OCI-M1 (cell line): ENCODE results near the gene ZC3H12A.
"Not testable (repeated sequence)": the region's sequence is repeated elsewhere in the genome, so short reads cannot be mapped to it uniquely, and the experiment has no call there.

Source experiments
- DNase-seq: peaks from one replicate; lab custom pipeline; 2025; lab: John Stamatoyannopoulos, UW

The ZC3H12A gene

DNA sequence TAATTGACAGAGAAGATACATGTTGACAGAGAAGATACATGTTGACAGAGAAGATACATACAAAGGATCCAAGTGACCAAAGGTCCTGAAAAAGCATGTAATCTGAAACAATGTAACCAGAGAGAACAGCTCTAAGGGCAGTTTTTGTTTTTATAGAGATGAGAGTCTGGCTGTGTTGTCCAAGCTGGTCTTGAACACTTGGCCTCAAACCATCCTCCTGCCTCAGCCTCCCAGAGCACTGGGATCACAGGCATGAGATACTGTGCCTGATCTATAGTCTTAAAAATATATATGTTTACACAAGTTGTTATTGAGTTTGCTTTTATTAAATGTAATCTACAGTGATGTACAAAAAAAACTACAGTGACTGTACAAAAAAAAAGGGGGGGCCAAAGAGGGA lies 27.7 kb downstream of the ZC3H12A start:
- DNase-seq = no peak

- DNase-seq = not testable (repeated sequence)
Observed at GRCh38 chr1:37502791-37503190, 28.4 kb downstream of the ZC3H12A start.

GRCh38 chr1:37506740-37507139 lies 32.4 kb downstream of the ZC3H12A start:
- no peak for DNase-seq

- DNase-seq = peak; percentile 60
Observed at GRCh38 chr1:37509181-37509580, 34.8 kb downstream of the ZC3H12A start.

DNA sequence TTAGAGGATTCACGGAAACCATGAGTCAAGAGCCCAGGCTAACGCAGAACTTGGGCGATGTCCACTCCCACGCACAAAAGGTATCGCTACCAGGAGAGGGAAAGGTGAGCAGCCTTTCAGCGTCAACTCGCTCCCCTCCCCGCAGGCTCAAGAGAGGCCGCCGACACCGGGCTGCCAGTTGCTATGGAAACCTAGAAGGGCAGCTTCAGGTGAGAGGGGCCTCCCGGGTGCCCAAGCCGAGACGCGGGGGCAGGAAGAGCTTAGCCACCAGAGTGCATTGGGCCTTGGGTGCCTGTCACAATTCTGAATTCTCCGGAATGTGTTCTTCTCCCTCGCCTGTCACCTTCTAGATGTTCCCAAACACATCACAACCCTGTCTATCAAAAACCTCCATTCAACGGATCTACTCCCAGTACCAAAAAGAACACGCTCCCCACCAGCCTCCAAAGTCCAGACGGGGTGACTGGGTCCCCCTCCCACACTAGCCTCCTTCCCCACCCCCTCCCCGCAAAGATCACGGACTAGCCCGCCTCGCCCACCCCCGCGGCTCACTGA lies 39.5 kb downstream of the ZC3H12A start:
- DNase-seq = peak; percentile 55

DNA sequence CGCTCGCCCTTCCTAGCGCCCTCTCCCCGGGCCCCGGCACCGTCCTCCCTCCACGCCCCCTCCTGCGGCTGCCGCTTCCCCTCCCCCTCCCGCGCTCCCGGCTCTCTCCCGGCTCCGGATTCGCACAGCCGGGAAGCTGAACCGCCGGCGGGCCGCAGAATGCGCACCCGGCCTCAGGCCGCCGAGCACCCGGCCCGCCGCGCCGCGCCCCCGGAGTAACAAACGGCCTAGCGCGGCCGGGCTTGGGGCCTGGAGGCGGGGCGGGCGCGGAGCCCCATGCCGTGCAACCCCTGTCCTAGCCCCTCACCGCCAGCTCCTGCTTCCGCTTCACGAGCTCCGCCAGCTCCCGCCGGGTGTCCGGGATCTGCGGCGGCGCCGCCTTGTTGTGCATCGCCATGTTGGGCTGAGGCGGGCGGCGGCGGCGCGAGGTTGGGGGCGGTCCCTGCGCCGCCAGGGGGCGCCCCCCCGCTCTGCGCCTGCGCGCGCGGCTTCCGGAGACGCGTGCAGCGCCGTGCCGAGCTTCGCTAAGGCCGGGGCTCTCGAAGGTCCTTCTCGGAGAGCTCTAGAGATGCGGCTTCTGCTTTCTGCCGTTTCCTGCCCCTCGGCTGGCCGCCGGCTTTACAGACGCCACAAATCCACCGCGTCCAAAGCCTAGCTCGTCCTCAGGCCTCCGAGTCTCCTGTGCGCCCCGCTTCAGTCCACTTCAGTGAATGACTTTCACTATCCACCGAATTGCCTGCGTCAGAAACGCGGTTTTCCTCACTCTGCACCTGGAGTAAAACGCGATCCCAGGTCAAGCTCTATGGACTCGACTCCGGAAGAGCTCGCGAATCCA lies 40.2 kb downstream of the ZC3H12A start, which contains the start of gene MEAF6:
Gene MEAF6, minus strand, starts transcription at position 417 of the 835 bp plus-strand sequence. Its CDS starts 20 bp downstream, at position 397.
- DNase-seq = peak; percentile 91

DNA sequence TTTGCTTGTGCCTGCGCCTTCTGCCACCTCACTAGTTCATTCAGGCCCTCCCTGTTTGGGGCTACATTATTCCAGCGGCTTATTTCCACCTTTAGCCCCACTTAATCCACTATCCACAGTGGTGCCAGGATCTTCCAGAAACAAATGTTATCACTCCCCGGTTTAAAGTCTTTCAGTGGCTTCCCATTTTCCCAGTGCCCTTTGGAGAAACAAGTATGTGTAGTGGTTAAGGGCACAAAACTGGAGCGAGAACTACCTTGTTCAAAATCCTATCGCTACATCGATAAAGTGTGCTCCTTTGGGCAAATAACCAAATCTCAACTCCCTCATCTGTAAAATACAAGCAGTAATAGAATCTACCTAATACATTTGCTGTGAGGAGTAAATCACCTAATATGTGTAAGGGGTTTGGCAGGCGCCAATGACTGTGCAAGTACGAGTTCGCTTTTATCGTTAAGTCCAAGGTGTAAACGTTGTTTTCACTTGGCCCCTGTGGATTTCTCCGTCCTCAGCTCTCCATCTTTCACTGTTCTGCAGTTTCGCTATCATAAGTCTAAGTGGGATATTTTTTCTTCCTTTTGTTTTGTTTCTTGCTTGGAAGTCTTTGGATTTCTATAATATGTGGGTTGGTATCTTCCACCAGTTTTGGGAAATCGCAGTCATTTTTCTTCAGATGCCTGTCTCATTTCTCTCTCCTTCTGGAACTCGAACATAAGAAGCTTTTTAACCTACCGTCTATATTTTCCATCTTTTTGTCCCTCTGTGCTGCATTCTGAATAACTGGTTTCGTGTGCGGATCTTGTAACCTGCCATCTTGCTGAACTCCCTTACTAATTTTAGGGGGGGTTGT lies 41.0 kb downstream of the ZC3H12A start:
- DNase-seq = no peak

- no peak for DNase-seq
Observed at GRCh38 chr1:37517569-37517968, 43.2 kb downstream of the ZC3H12A start.

DNA sequence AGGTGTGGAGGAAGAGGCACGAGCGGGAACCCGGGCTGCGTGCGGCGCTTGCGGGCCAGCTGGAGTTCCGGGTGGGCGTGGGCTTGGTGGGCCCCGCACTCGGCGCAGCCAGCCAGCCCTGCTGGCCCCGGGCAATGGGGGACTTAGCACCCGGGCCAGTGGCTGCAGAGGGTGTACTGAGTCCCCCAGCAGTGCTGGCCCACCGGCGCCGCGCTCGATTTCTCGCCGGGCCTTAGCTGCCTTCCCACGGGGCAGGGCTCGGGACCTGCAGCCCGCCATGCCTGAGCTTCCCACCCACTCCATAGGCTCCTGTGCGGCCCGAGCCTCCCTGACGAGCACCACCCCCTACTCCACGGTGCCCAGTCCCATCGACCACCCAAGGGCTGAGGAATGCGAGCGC lies 43.9 kb downstream of the ZC3H12A start:
- not testable (repeated sequence) for DNase-seq

DNA sequence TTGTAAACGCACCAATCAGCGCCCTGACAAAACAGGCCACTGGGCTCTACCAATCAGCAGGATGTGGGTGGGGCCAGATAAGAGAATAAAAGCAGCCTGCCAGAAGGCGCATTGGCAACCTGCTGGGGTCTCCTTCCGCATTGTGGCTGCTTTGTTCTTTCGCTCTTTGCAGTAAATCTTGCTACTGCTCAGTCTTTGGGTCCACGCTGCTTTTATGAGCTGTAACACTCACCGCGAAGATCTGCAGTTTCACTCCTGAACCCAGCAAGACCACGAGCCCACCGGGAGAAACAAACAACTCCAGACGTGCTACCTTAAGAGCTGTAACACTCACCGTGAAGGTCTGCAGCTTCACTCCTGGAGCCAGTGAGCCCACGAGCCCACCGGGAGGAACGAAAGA lies 44.5 kb downstream of the ZC3H12A start:
- DNase-seq = not testable (repeated sequence)

DNA sequence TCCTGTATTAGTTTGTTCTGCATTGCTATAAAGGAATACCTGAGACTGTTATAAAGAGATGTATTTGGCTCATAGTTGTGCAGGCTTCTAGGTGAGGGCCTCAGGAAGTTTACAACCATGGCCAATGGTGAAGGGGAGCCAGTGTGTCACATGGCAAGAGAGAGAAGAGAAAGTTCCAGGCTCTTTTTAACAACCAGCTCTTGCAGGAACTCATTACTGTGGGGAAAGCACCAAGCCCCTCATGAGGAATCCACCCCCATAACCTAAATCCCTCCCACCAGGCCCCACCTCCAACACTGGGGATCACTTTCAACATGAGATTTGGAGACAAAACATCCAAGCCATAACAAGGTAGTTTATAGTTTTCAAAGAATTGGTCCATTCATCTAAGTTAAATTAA lies 45.2 kb downstream of the ZC3H12A start:
- DNase-seq = no peak

- not testable (repeated sequence) for DNase-seq
Observed at GRCh38 chr1:37529888-37530287, 55.5 kb downstream of the ZC3H12A start.

DNA sequence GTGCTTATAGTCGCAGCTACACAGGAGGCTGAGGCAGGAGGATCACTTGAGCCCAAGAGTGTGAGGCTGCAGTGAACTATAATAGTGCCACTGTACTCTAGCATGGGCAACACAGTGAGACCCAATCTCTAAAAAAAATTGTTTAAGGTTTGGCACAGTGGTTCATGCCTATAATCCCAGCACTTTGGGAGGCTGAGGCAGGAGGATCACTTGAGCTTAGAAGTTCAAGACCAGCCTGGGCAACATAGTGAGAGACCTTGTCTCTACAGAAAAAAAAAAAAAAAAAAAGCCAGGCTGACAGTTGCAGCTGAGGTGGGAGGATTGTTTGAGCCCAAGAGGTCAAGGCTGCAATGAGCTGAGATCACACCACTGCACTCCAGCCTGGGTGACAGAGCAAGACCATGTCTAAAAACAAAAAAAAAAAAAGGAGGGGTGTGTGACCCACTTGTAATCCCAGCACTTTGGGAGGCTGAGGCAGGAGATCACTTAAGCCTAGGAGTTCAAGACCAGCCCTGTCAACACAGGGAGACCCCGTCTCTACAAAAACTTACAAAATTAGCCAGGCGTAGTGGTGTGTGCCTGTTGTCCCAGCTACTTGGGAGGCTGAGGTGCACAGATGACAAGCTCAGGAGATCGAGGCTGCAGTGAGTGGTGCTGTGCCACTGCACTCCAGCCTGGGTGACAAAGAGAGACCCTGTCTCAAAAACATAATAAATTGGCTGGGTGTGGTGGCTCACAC lies 58.2 kb downstream of the ZC3H12A start:
- DNase-seq = not testable (repeated sequence)

DNA sequence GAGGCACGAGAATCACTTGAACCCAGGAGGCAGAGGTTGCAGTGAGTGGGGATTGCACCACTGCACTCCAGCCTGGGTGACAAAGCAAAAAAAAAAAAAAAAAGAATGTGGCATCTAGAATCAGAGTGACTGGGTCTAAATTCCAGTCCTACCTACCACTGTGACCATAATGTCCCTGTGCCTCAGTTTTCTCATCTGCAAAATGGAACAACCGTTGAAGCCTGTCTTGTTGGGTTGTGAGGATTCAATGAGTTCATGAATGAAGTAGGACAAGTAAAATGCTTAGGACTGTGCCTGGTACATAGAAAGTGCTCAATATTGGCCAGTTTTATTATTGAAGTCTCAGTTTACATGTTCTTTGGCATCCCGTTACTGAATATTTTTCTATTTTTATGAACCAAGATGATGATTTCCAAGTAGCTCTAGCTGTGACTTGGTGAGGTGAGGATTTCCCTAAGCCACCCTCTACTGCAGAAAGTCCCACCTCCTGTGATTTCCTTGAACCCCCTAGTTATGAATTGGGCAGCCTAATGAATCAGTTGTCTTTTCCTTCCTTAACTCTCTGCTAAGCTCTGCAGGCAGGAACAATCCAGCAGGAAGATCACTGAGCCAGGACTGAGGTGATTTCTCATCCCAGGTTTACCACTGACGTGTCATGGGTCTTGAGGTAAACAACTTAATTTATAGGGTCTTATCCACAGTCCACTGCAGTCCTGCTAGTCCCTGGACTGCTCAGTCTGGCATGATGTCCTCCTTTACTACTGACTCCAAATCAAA lies 59.1 kb downstream of the ZC3H12A start:
- no peak for DNase-seq
